OCI-LY1 (cell line): Measurements from ENCODE around the gene PPARGC1A.

Experiments used
- H2AFZ ChIP-seq: fragments of 200-600 bp; sonication (generic), shearing (Covaris generic); 2 replicates; pipeline ENCODE4 v1.6.0; 2014; ENCODE audit warnings: antibody characterized with exemption, mild to moderate bottlenecking, low read length
- H3F3A ChIP-seq: fragments of 200-600 bp; sonication (generic), shearing (Covaris generic); 2 replicates; pipeline ENCODE4 v1.6.0; 2014; ENCODE audit warnings: mild to moderate bottlenecking, antibody characterized with exemption, low read length, moderate library complexity; ENCODE audit not compliant: insufficient read depth
- H3K27ac ChIP-seq: fragments of 200-600 bp; sonication (generic); 2 replicates; pipeline ENCODE4 v1.5.1; 2014; ENCODE audit warnings: low read length, mixed run types, mild to moderate bottlenecking, low read depth; ENCODE audit not compliant: poor library complexity, severe bottlenecking
- H3K27me3 ChIP-seq: fragments of 200-600 bp; sonication (generic); 2 replicates; pipeline ENCODE4 v1.6.0; 2014; ENCODE audit warnings: antibody characterized with exemption, mild to moderate bottlenecking, low read length, moderate library complexity; ENCODE audit not compliant: insufficient read depth
- H3K36me3 ChIP-seq: fragments of 200-600 bp; sonication (generic); 2 replicates; pipeline ENCODE4 v1.6.1; 2014; ENCODE audit warnings: mild to moderate bottlenecking, antibody characterized with exemption, low read length, moderate library complexity, mixed read lengths; ENCODE audit not compliant: insufficient read depth
- H3K4me1 ChIP-seq: fragments of 200-600 bp; sonication (generic); 2 replicates; pipeline ENCODE4 v1.5.1; 2014; ENCODE audit warnings: mild to moderate bottlenecking, low read length, moderate library complexity; ENCODE audit not compliant: insufficient read depth, severe bottlenecking
- H3K4me2 ChIP-seq: fragments of 200-600 bp; sonication (generic), shearing (Covaris generic); 2 replicates; pipeline ENCODE4 v1.6.1; 2014; ENCODE audit warnings: low read length
- H3K4me3 ChIP-seq: fragments of 200-600 bp; sonication (generic); 2 replicates; pipeline ENCODE4 v1.5.1; 2014; ENCODE audit warnings: low read length, low read depth, mild to moderate bottlenecking, mixed read lengths; ENCODE audit not compliant: poor library complexity, severe bottlenecking
- H3K79me2 ChIP-seq: fragments of 200-600 bp; shearing (Covaris generic); 2 replicates; pipeline ENCODE4 v1.6.1; 2016; ENCODE audit warnings: mixed run types, low read length, mixed read lengths; ENCODE audit not compliant: insufficient read depth
- H3K9ac ChIP-seq: fragments of 200-600 bp; sonication (generic), shearing (Covaris generic); 2 replicates; pipeline ENCODE4 v1.6.1; 2014; ENCODE audit warnings: mild to moderate bottlenecking, low read length, mixed read lengths
- H3K9me2 ChIP-seq: fragments of 200-600 bp; sonication (generic), shearing (Covaris generic); 2 replicates; pipeline ENCODE4 v1.6.1; 2014; ENCODE audit warnings: low read depth, mild to moderate bottlenecking, low read length, mixed read lengths
- H3K9me3 ChIP-seq: fragments of 200-600 bp; shearing (Covaris generic); 2 replicates; pipeline ENCODE4 v1.6.1; 2014; ENCODE audit warnings: low read length, mixed read lengths
- H4K20me1 ChIP-seq: fragments of 200-600 bp; sonication (generic), shearing (Covaris generic); 2 replicates; pipeline ENCODE4 v1.6.0; 2016; ENCODE audit warnings: mild to moderate bottlenecking, low read length; ENCODE audit not compliant: insufficient read depth
- EZH2 ChIP-seq: fragments of 200-600 bp; sonication (generic), shearing (Covaris generic); IDR thresholded peaks from 2 replicates; pipeline ENCODE4 v1.8.0; 2017; ENCODE audit warnings: borderline replicate concordance, mixed run types, mild to moderate bottlenecking, antibody characterized with exemption, low read length, moderate library complexity, mixed read lengths
- TF ChIP-seq, protein P1 (sequence below): fragments of 200-600 bp; sonication (generic), shearing (Covaris generic); IDR thresholded peaks from 2 replicates; pipeline ENCODE4 v1.5.1; 2017; ENCODE audit warnings: mild to moderate bottlenecking, antibody characterized with exemption, low read length, moderate library complexity, mixed read lengths

Gene PPARGC1A

DNA sequence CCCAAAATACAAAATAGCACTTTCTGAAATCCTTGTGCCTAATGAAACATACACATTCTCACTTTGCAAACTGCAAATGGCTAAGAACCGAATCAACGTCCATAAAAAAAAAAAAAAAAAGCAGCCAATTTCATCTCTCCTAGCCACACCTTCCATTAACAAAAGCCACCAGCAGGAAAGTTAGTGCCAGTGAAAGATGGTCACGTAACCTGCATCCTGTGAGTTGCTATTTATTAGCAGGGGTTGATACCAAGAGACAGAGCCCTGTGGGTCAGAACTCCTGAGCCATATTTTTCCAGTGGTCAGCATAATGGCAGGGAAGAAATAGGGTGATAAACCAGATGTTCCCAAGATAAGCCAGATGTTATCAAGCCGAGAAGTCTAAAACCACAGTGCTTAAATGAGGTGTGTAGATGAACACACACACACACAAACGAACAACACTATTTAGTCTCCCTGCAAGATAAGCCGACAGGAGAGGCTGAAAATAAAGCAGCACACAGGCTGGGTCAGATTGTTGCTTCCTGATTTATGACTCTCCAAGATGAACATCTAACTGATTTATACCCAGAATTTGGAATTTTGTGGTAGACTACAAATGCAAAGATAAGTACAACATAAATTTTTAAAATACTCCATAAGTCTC is 11.5 kb downstream of the PPARGC1A start:
- Histone ChIP-seq H3K27ac (no peak overlapping the region), H3K9me2 (no peaks in the 10 kb centered on the region), H4K20me1 (no peaks in the 10 kb centered on the region), H3K4me3 (no peak overlapping the region), H2AFZ (no peak overlapping the region), H3K9ac (no peak overlapping the region), H3K9me3 (no peaks in the 10 kb centered on the region), H3K36me3 (no peaks in the 10 kb centered on the region), H3K79me2 (no peaks in the 10 kb centered on the region), H3K27me3 (no peaks in the 10 kb centered on the region), H3K4me1 (no peaks in the 10 kb centered on the region), H3F3A (no peaks in the 10 kb centered on the region), H3K4me2 (no peak overlapping the region)
- no peak for TF ChIP-seq EZH2
- TF ChIP-seq, protein P1, sequence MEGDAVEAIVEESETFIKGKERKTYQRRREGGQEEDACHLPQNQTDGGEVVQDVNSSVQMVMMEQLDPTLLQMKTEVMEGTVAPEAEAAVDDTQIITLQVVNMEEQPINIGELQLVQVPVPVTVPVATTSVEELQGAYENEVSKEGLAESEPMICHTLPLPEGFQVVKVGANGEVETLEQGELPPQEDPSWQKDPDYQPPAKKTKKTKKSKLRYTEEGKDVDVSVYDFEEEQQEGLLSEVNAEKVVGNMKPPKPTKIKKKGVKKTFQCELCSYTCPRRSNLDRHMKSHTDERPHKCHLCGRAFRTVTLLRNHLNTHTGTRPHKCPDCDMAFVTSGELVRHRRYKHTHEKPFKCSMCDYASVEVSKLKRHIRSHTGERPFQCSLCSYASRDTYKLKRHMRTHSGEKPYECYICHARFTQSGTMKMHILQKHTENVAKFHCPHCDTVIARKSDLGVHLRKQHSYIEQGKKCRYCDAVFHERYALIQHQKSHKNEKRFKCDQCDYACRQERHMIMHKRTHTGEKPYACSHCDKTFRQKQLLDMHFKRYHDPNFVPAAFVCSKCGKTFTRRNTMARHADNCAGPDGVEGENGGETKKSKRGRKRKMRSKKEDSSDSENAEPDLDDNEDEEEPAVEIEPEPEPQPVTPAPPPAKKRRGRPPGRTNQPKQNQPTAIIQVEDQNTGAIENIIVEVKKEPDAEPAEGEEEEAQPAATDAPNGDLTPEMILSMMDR, result no peak

DNA sequence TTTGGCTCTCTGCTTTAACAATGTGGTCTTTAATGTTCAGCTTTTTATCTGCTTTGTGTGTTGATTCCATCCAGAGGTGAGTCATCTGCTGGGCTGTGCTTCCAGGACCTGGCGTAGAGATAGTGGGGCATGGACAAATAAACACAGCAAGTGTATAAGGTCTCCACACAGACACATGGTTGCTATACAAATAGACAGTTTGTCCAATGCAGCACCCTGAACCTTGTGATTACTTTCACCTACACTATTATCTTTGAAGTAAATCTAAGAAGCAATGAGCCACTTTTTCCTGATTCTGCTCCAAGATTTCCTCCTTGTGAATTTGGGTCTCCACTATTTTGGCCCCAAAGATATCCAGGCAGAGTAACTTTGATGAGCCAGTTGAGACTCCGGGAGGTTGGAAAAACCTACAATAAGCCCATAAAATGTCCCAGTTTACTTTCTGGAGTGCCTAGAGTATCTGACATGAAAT is 12.1 kb downstream of the PPARGC1A start:
- H3K4me2 ChIP-seq, result no peak overlapping the region
- H3K79me2 ChIP-seq, result no peaks in the 10 kb centered on the region
- H3K27ac ChIP-seq, result no peak overlapping the region
- H4K20me1 ChIP-seq, result no peaks in the 10 kb centered on the region
- no peak for TF ChIP-seq EZH2
- TF ChIP-seq, protein P1, result no peak
- H3K9me3 ChIP-seq, result no peaks in the 10 kb centered on the region
- H3K27me3 ChIP-seq, result no peaks in the 10 kb centered on the region
- no peak overlapping the region for H3K9ac ChIP-seq
- no peaks in the 10 kb centered on the region for H3F3A ChIP-seq
- H3K4me3 ChIP-seq, result no peak overlapping the region
- no peaks in the 10 kb centered on the region for H3K4me1 ChIP-seq
- no peaks in the 10 kb centered on the region for H3K9me2 ChIP-seq
- no peaks in the 10 kb centered on the region for H3K36me3 ChIP-seq
- no peak overlapping the region for H2AFZ ChIP-seq

DNA sequence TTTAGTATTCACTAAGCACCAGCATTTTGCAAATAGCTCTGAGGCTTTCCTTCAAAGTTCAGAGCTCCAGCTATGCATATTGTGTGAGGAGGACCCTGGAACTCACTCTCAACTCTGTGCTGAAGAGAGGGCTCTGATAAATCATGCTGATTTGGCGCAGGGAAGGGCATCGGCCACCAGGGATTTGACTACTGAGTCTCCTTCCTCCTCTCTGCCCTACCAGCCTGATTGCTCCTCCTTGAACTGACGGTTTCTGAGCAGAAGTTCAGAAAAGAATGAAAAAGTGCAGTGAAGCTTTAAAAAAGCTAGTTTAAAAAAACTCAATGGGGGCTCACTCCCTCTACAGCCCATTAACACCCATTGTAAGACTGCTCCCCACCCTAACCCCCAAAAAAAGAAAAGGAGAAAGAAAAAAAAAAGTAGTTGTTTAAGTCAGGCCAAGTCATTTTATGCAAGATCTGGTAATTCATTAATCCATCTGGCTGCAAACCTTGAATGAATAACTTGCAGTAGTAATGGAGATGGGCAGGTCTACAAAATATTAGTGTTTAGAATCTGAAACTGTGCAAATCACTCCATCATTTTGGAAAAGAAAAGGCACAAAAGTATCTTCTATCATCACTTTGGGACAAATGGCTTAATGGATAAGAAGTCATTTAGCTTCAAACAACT is 13.3 kb downstream of the PPARGC1A start:
- H3K36me3 ChIP-seq, result no peaks in the 10 kb centered on the region
- no peak overlapping the region for H3K4me2 ChIP-seq
- no peaks in the 10 kb centered on the region for H3K27me3 ChIP-seq
- H3F3A ChIP-seq, result no peaks in the 10 kb centered on the region
- no peak overlapping the region for H3K4me3 ChIP-seq
- TF ChIP-seq, protein P1, result no peak
- TF ChIP-seq EZH2, result no peak
- H3K9ac ChIP-seq, result no peak overlapping the region
- H3K9me3 ChIP-seq, result no peaks in the 10 kb centered on the region
- H4K20me1 ChIP-seq, result no peaks in the 10 kb centered on the region
- no peak overlapping the region for H2AFZ ChIP-seq
- H3K9me2 ChIP-seq, result no peaks in the 10 kb centered on the region
- no peaks in the 10 kb centered on the region for H3K79me2 ChIP-seq
- no peaks in the 10 kb centered on the region for H3K4me1 ChIP-seq
- H3K27ac ChIP-seq, result no peak overlapping the region
